ENCODE data around the gene GPD1.

DNA sequence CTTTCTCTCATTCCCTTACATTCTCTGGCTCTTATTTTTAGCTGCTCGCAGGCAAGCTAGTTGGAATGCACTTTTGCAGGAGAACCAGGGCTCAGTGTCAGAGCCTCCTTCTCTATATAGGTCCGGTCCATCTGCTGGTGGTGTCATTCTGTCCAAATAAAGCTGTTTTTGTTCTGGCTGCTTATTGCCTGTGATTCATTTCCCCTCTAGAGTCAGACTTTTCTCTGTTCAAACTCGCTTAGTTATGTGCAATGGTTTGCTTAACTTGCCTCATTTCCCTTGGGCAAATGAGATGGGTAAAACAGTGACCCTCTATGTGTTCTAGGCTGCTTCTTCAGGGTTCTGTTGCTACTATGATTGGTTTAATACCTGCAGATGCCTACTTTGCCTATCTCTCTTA lies 15.8 kb upstream of the GPD1 start:
- TF ChIP-seq, protein P1, sequence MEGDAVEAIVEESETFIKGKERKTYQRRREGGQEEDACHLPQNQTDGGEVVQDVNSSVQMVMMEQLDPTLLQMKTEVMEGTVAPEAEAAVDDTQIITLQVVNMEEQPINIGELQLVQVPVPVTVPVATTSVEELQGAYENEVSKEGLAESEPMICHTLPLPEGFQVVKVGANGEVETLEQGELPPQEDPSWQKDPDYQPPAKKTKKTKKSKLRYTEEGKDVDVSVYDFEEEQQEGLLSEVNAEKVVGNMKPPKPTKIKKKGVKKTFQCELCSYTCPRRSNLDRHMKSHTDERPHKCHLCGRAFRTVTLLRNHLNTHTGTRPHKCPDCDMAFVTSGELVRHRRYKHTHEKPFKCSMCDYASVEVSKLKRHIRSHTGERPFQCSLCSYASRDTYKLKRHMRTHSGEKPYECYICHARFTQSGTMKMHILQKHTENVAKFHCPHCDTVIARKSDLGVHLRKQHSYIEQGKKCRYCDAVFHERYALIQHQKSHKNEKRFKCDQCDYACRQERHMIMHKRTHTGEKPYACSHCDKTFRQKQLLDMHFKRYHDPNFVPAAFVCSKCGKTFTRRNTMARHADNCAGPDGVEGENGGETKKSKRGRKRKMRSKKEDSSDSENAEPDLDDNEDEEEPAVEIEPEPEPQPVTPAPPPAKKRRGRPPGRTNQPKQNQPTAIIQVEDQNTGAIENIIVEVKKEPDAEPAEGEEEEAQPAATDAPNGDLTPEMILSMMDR (IDR thresholded peaks at IDR 0.05 in 8 of 11, conservative IDR thresholded peaks at IDR 0.05 in 3 of 11), result no peak
- TF ChIP-seq POLR2A (IDR thresholded peaks at IDR 0.05) (no peak), POLR2AphosphoS5 (IDR thresholded peaks at IDR 0.05) (no peak)

Data from spleen (tissue), 7 donors.